Upper lobe of left lung (tissue), 6 donors: ENCODE data around the gene SSX5. TPM values are rescaled to one million over a fixed set of nuclear protein-coding genes. Genes with fewer than 3 reads are reported as not detected.
"Not testable (repeated sequence)": the region's sequence is repeated elsewhere in the genome, so short reads cannot be mapped to it uniquely, and the experiment has no call there.

Experiments
- ATAC-seq, 2 donors: fragments of 200-7000 bp; cut with Tn5 transposase; one replicate each; pipeline ENCODE4 v1.9.1; 2022; ENCODE audit warnings: mild to moderate bottlenecking in 2 of 2, moderate library complexity in 2 of 2; ENCODE audit not compliant: low FRiP score in 2 of 2
- DNase-seq, 2 donors: peaks; one replicate each; pipeline ENCODE4 v3.0.0-alpha.2; 2019 to 2020
- H3K27ac ChIP-seq, 4 donors: fragments of 200-600 bp; sonication (generic); one replicate each; pipeline ENCODE4 v1.5.1; 2016 to 2019
- H3K27me3 ChIP-seq, 4 donors: fragments of 200-600 bp; sonication (generic); one replicate each; pipeline ENCODE4 v1.5.1; 2017 to 2019
- H3K36me3 ChIP-seq, 4 donors: fragments of 200-600 bp; sonication (generic); one replicate each; pipeline ENCODE4 v1.5.1; 2016 to 2019
- H3K4me1 ChIP-seq, 4 donors: fragments of 200-600 bp; sonication (generic); one replicate each; pipeline ENCODE4 v1.5.1; 2018 to 2019
- H3K4me3 ChIP-seq, 4 donors: fragments of 200-600 bp; sonication (generic); one replicate each; pipeline ENCODE4 v1.5.1; 2017 to 2019; ENCODE audit warnings: mild to moderate bottlenecking in 2 of 4, moderate library complexity in 1 of 4
- H3K9me3 ChIP-seq, 4 donors: fragments of 200-600 bp; sonication (generic); one replicate each; pipeline ENCODE4 v1.5.1; 2018 to 2019
- CTCF ChIP-seq, 6 experiments: fragments of 450-650 bp in 4 of 6; fragments of 200-600 bp in 2 of 6; sonication (generic) in 2 of 6; IDR thresholded peaks; one replicate each; pipeline ENCODE4 v1.5.1; 2016 to 2019; ENCODE audit warnings: antibody characterized with exemption in 6 of 6
- EP300 ChIP-seq, 4 donors: sonication (generic); formaldehyde crosslinking; IDR thresholded peaks; one replicate each; pipeline ENCODE4 v1.5.1; 2017; ENCODE audit warnings: antibody characterized with exemption in 4 of 4, control low read depth in 2 of 4
- POLR2A ChIP-seq, 4 donors: fragments of 450-650 bp; IDR thresholded peaks; one replicate each; pipeline ENCODE4 v1.5.1; 2016 to 2017; ENCODE audit warnings: antibody characterized with exemption in 4 of 4, mild to moderate bottlenecking in 2 of 4
- POLR2AphosphoS5 ChIP-seq, 2 donors: sonication (generic); formaldehyde crosslinking; IDR thresholded peaks; one replicate each; pipeline ENCODE4 v1.5.1; 2017; ENCODE audit warnings: antibody characterized with exemption in 2 of 2
- WGBS, 2 donors: methylation state at CpG; one replicate each; pipeline ENCODE4 v1.1.5; 2017 to 2018; 5-methylcytosine and 5-hydroxymethylcytosine counted together
- total RNA-seq, 6 donors: library from RNA; depleted of rRNA in 4 of 6; stranded (reverse); fragments of >200 nt in 4 of 6; gene quantifications; one replicate each; pipeline versions ENCODE4 v1.1.0 to v1.2.1, GENCODE V29; 2016 to 2021
- donor health status: DM: no; HTN: no; CAD: no; lungs with moderate emphysema.
- donor health status: DM: no; HTN: yes; CAD: no; lungs with severe emphysema.

The SSX5 gene
- total RNA-seq, 6 donors from 2014 or later: not detected

- Histone ChIP-seq H3K4me1 (no peaks in the 10 kb centered on the region), H3K27me3 (no peaks in the 10 kb centered on the region), H3K4me3 (no peak overlapping the region), H3K27ac (no peak overlapping the region), H3K9me3 (no peaks in the 10 kb centered on the region), H3K36me3 (no peaks in the 10 kb centered on the region)
- no peak for ATAC-seq
- TF ChIP-seq EP300 (IDR thresholded peaks at IDR 0.05) (no peak), POLR2A (IDR thresholded peaks at IDR 0.05) (no peak), CTCF (IDR thresholded peaks at IDR 0.05) (no peak), POLR2AphosphoS5 (IDR thresholded peaks at IDR 0.05) (no peak)
- 84 to 93% methylated on average over 5 to 12 of the region's 12 CpGs for WGBS, 2 donors
- DNase-seq: no peak
Measured at GRCh38 chrX:48165241-48165640, 31.4 kb downstream of the SSX5 start.

GRCh38 chrX:48156014-48156413 is 40.6 kb downstream of the SSX5 start:
- Histone ChIP-seq H3K9me3 (no peaks in the 10 kb centered on the region), H3K27ac (no peak overlapping the region), H3K4me1 (no peaks in the 10 kb centered on the region), H3K27me3 (no peaks in the 10 kb centered on the region), H3K4me3 (no peak overlapping the region), H3K36me3 (no peaks in the 10 kb centered on the region)
- TF ChIP-seq CTCF (IDR thresholded peaks at IDR 0.05): no peak
- no peak for TF ChIP-seq EP300 (IDR thresholded peaks at IDR 0.05)
- TF ChIP-seq POLR2A (IDR thresholded peaks at IDR 0.05): no peak
- no peak for TF ChIP-seq POLR2AphosphoS5 (IDR thresholded peaks at IDR 0.05)
- DNase-seq: no peak
- WGBS, 2 donors: 90 to 93% methylated on average over 7 to 12 of the region's 12 CpGs
- no peak for ATAC-seq

GRCh38 chrX:48154796-48155195 is 41.8 kb downstream of the SSX5 start:
- no peak overlapping the region for H3K27ac ChIP-seq
- no peak overlapping the region for H3K4me3 ChIP-seq
- no peaks in the 10 kb centered on the region for H3K27me3 ChIP-seq
- DNase-seq (no peak), ATAC-seq (no peak)
- H3K9me3 ChIP-seq: no peaks in the 10 kb centered on the region
- no peaks in the 10 kb centered on the region for H3K4me1 ChIP-seq
- 88 to 92% methylated on average over 2 of the region's 2 CpGs for WGBS, 2 donors
- no peaks in the 10 kb centered on the region for H3K36me3 ChIP-seq
- no peak for TF ChIP-seq CTCF (IDR thresholded peaks at IDR 0.05)
- no peak for TF ChIP-seq POLR2AphosphoS5 (IDR thresholded peaks at IDR 0.05)
- no peak for TF ChIP-seq POLR2A (IDR thresholded peaks at IDR 0.05)
- TF ChIP-seq EP300 (IDR thresholded peaks at IDR 0.05): no peak

- Histone ChIP-seq H3K4me1 (no peaks in the 10 kb centered on the region), H3K9me3 (no peaks in the 10 kb centered on the region), H3K27ac (no peak overlapping the region), H3K36me3 (no peaks in the 10 kb centered on the region), H3K27me3 (no peaks in the 10 kb centered on the region), H3K4me3 (no peak overlapping the region)
- DNase-seq (no peak), ATAC-seq (no peak)
- 80 to 82% methylated on average over 10 of the region's 10 CpGs for WGBS, 2 donors
- no peak for TF ChIP-seq POLR2A (IDR thresholded peaks at IDR 0.05)
- no peak for TF ChIP-seq EP300 (IDR thresholded peaks at IDR 0.05)
- TF ChIP-seq CTCF (IDR thresholded peaks at IDR 0.05): no peak
- no peak for TF ChIP-seq POLR2AphosphoS5 (IDR thresholded peaks at IDR 0.05)
Measured at GRCh38 chrX:48153769-48154168, 42.8 kb downstream of the SSX5 start.

GRCh38 chrX:48142697-48143096 is 53.9 kb downstream of the SSX5 start:
- not testable (repeated sequence) for ATAC-seq, H3K4me3 ChIP-seq, H3K27me3 ChIP-seq, H3K36me3 ChIP-seq, H3K9me3 ChIP-seq, H3K27ac ChIP-seq, DNase-seq, H3K4me1 ChIP-seq
- 67 to 68% methylated on average over 11 of the region's 11 CpGs for WGBS, 2 donors

- not testable (repeated sequence) for ATAC-seq, H3K9me3 ChIP-seq, H3K4me1 ChIP-seq, H3K27me3 ChIP-seq, H3K36me3 ChIP-seq, H3K27ac ChIP-seq, DNase-seq, H3K4me3 ChIP-seq
- WGBS, 2 donors: 100% methylated on average over 1 of the region's 2 CpGs; no CpG with 5 or more reads in 1 of the 2 donors
Measured at GRCh38 chrX:48141810-48142508, 54.6 kb downstream of the SSX5 start.

- not testable (repeated sequence) for H3K27me3 ChIP-seq, H3K9me3 ChIP-seq, H3K4me1 ChIP-seq, H3K27ac ChIP-seq, ATAC-seq, H3K36me3 ChIP-seq, H3K4me3 ChIP-seq
- WGBS, 2 donors: 95% methylated on average over 12 of the region's 33 CpGs; no CpG with 5 or more reads in 1 of the 2 donors
- peak in 1 of 2 donors; percentile 52 for DNase-seq
Measured at GRCh38 chrX:48139076-48139475, 57.5 kb downstream of the SSX5 start.
